ENCODE results near the gene NDUFS7. TPM values are rescaled to one million over a fixed set of nuclear protein-coding genes. Genes with fewer than 3 reads are reported as not detected.

NDUFS7 gene
- total and polyA plus RNA-seq, 9 of the 15 experiments (the other 6 are each of a cell fraction or from before 2014, with no cell fraction given): 6.0 to 271 (median 60.6) TPM

GRCh38 chr19:1408300-1409203 is 24.8 kb downstream of the NDUFS7 start (continued):
- TF ChIP-seq BRD4 (IDR thresholded peaks at IDR 0.05) (0 out of 2 replicates have a peak, but pooled peaks have one; percentile 67), ZNF584 (CRISPR knock-in tag; IDR thresholded peaks at IDR 0.05; ENCODE audit: low read depth) (no peak), ZC3H11A (IDR thresholded peaks at IDR 0.05; ENCODE audit: low read depth, low read length) (no peak), PRDM10 (IDR thresholded peaks at IDR 0.05; ENCODE audit: partially characterized antibody) (no peak), ZNF76 (CRISPR knock-in tag; IDR thresholded peaks at IDR 0.05; ENCODE audit: borderline replicate concordance) (no peak), CBFA2T3 (IDR thresholded peaks at IDR 0.05) (no peak), PREB (CRISPR knock-in tag; IDR thresholded peaks at IDR 0.05) (no peak), DLX4 (CRISPR knock-in tag; IDR thresholded peaks at IDR 0.05) (no peak), MAZ (CRISPR knock-in tag; conservative IDR thresholded peaks at IDR 0.05 in 1 of 2, IDR thresholded peaks at IDR 0.05 in 1 of 2) (peak in 1 of 2 experiments; percentile 17; a peak in 1 of 4 replicates), HNRNPUL1 (IDR thresholded peaks at IDR 0.05; ENCODE audit: low read length) (no peak), ZNF12 (CRISPR knock-in tag; IDR thresholded peaks at IDR 0.05) (no peak), MYC (IDR thresholded peaks at IDR 0.05; ENCODE audit: low read depth, low read length) (peak; percentile 81), MYC (CRISPR knock-in tag; IDR thresholded peaks at IDR 0.05; ENCODE audit: borderline replicate concordance, low read depth) (0 out of 2 replicates have a peak, but pooled peaks have one; percentile 27), RBBP5 (IDR thresholded peaks at IDR 0.05; ENCODE audit: borderline replicate concordance, insufficient read depth, low read length, poor library complexity, severe bottlenecking) (no peak), PHB2 (IDR thresholded peaks at IDR 0.05; ENCODE audit: low read depth) (no peak), ZNF740 (CRISPR knock-in tag; IDR thresholded peaks at IDR 0.05) (peak; percentile 72; the same call in 1 of the 2 replicates), ZNF740 (tag; IDR thresholded peaks at IDR 0.05) (no peak), POLR2AphosphoS5 (IDR thresholded peaks at IDR 0.05; ENCODE audit: control insufficient read depth, insufficient read depth, low read depth, low read length) (no peak), SRSF7 (optimal IDR thresholded peaks at IDR 0.05; ENCODE audit: low read depth, low read length) (no peak)
